MM.1S (cell line): ENCODE measurements around the gene RHEB.

Source experiments
- CTCF ChIP-seq: fragments of 300-600 bp; sonication (generic); IDR thresholded peaks from 2 replicates; pipeline ENCODE4 v1.5.1; 2016; ENCODE audit warnings: antibody characterized with exemption, low read length, mixed read lengths
- EZH2 ChIP-seq: fragments of 300-600 bp; sonication (generic); optimal IDR thresholded peaks from 2 replicates; pipeline ENCODE3; 2017; ENCODE audit warnings: low read depth, mild to moderate bottlenecking, antibody characterized with exemption, low read length, mixed read lengths

GRCh38 chr7:151469281-151469680 is 50.4 kb downstream of the RHEB start:
- TF ChIP-seq CTCF = no peak
- no peak for TF ChIP-seq EZH2
